ENCODE data around the gene EFCAB13. TPM values are rescaled to one million over a fixed set of nuclear protein-coding genes. Genes with fewer than 3 reads are reported as not detected.

The EFCAB13 gene
- total RNA-seq, 4 donors from 2014 or later = 1.2 to 4.5 (median 2.8) TPM

- WGBS, 2 donors = 97 to 100% methylated on average over 1 of the region's 1 CpG
- no peak for DNase-seq (ENCODE audit: low spot score in 2 of 2)
- H3K4me3 ChIP-seq (ENCODE audit: low read depth, poor library complexity, severe bottlenecking) = no peak overlapping the region
- intact Hi-C loops (cut with DNase I; ENCODE audit: low total_unique reads) = no loop called here
- TF ChIP-seq CTCF (IDR thresholded peaks at IDR 0.05) (no peak), POLR2A (IDR thresholded peaks at IDR 0.05) (no peak)
Measured at GRCh38 chr17:47277921-47278320, 45.8 kb upstream of the EFCAB13 start.

- 88 to 93% methylated on average over 4 of the region's 4 CpGs for WGBS, 2 donors
- no peak for TF ChIP-seq POLR2A (IDR thresholded peaks at IDR 0.05)
- no peak for TF ChIP-seq CTCF (IDR thresholded peaks at IDR 0.05)
Measured at GRCh38 chr17:47278561-47278960, 45.2 kb upstream of the EFCAB13 start.

GRCh38 chr17:47279062-47279801, 44.5 kb upstream of the EFCAB13 start:
- TF ChIP-seq CTCF (IDR thresholded peaks at IDR 0.05) (no peak), POLR2A (IDR thresholded peaks at IDR 0.05) (no peak)
- peak; percentile 60 to 93 for DNase-seq (ENCODE audit: low spot score in 2 of 2)
- intact Hi-C loops (cut with DNase I; ENCODE audit: low total_unique reads) = no loop called here
- 43 to 46% methylated on average over 10 of the region's 10 CpGs for WGBS, 2 donors
- no peak overlapping the region for H3K4me3 ChIP-seq (ENCODE audit: low read depth, poor library complexity, severe bottlenecking)

More at GRCh38 chr17:47278561-47278960, 45.2 kb upstream of the EFCAB13 start:
- intact Hi-C loops (cut with DNase I; ENCODE audit: low total_unique reads) = no loop called here
- DNase-seq (ENCODE audit: low spot score in 2 of 2) = no peak
- no peak overlapping the region for H3K4me3 ChIP-seq (ENCODE audit: low read depth, poor library complexity, severe bottlenecking)

GRCh38 chr17:47280072-47280811, 43.5 kb upstream of the EFCAB13 start:
- TF ChIP-seq POLR2A (IDR thresholded peaks at IDR 0.05) = no peak
- TF ChIP-seq CTCF (IDR thresholded peaks at IDR 0.05) = no peak
- H3K4me3 ChIP-seq (ENCODE audit: low read depth, poor library complexity, severe bottlenecking) = no peak overlapping the region
- 78% methylated on average over 14 of the region's 14 CpGs for WGBS, 2 donors
- intact Hi-C loops (cut with DNase I; ENCODE audit: low total_unique reads) = no loop called here
- DNase-seq (ENCODE audit: low spot score in 2 of 2) = no peak

- H3K4me3 ChIP-seq (ENCODE audit: low read depth, poor library complexity, severe bottlenecking) = no peak overlapping the region
- no peak for TF ChIP-seq CTCF (IDR thresholded peaks at IDR 0.05)
- TF ChIP-seq POLR2A (IDR thresholded peaks at IDR 0.05) = no peak
- intact Hi-C loops (cut with DNase I; ENCODE audit: low total_unique reads) = no loop called here
- 76 to 79% methylated on average over 6 of the region's 6 CpGs for WGBS, 2 donors
- no peak for DNase-seq (ENCODE audit: low spot score in 2 of 2)
Measured at GRCh38 chr17:47281216-47281615, 42.5 kb upstream of the EFCAB13 start.
